Measurements from ENCODE around the gene CHMP4B.

The CHMP4B gene

GRCh38 chr20:33866398-33867100 lies 55.4 kb downstream of the CHMP4B start:
- no peak for ATAC-seq

- ATAC-seq, result no peak
Measured at GRCh38 chr20:33868042-33868441, 56.9 kb downstream of the CHMP4B start.

GRCh38 chr20:33868595-33868994 lies 57.4 kb downstream of the CHMP4B start:
- no peak for ATAC-seq

- ATAC-seq, result no peak
Measured at GRCh38 chr20:33869283-33869682, 58.1 kb downstream of the CHMP4B start.

- ATAC-seq, result no peak
Measured at GRCh38 chr20:33871362-33871761, 60.2 kb downstream of the CHMP4B start.

- no peak for ATAC-seq
Measured at GRCh38 chr20:33874129-33874528, 63.0 kb downstream of the CHMP4B start.

GRCh38 chr20:33875055-33875454 lies 63.9 kb downstream of the CHMP4B start:
- ATAC-seq, result no peak

GRCh38 chr20:33875534-33876026 lies 64.4 kb downstream of the CHMP4B start:
- no peak for ATAC-seq

- ATAC-seq, result no peak
Measured at GRCh38 chr20:33878583-33878982, 67.4 kb downstream of the CHMP4B start.

GRCh38 chr20:33880396-33880795 lies 69.2 kb downstream of the CHMP4B start:
- no peak for ATAC-seq

- no peak for ATAC-seq
Measured at GRCh38 chr20:33881989-33882388, 70.8 kb downstream of the CHMP4B start.

- no peak for ATAC-seq
Measured at GRCh38 chr20:33882481-33882880, 71.3 kb downstream of the CHMP4B start.

- ATAC-seq, result peak; percentile 41 to 48
Measured at GRCh38 chr20:33883164-33883563, 72.0 kb downstream of the CHMP4B start.

- ATAC-seq, result no peak
Measured at GRCh38 chr20:33884633-33885032, 73.5 kb downstream of the CHMP4B start.

GRCh38 chr20:33889312-33889711 lies 78.2 kb downstream of the CHMP4B start:
- ATAC-seq, result no peak

GRCh38 chr20:33890557-33890956 lies 79.4 kb downstream of the CHMP4B start:
- no peak for ATAC-seq

- ATAC-seq, result no peak
Measured at GRCh38 chr20:33893314-33893713, 82.2 kb downstream of the CHMP4B start.

GRCh38 chr20:33894798-33895197 lies 83.7 kb downstream of the CHMP4B start:
- ATAC-seq, result no peak

GRCh38 chr20:33896509-33896908 lies 85.4 kb downstream of the CHMP4B start:
- ATAC-seq, result no peak

- no peak for ATAC-seq
Measured at GRCh38 chr20:33897313-33897912, 86.3 kb downstream of the CHMP4B start.

- ATAC-seq, result no peak
Measured at GRCh38 chr20:33899106-33899505, 88.0 kb downstream of the CHMP4B start.

- no peak for ATAC-seq
Measured at GRCh38 chr20:33900521-33901131, 89.5 kb downstream of the CHMP4B start.

GRCh38 chr20:33901132-33901523 lies 90.0 kb downstream of the CHMP4B start:
- no peak for ATAC-seq

- no peak for ATAC-seq
Measured at GRCh38 chr20:33902011-33902410, 90.9 kb downstream of the CHMP4B start.

Measured in activated CD4-positive, CD25-positive, alpha-beta regulatory T cell treated with anti-CD3 and anti-CD28 coated beads, Interleukin-2, amount 50 U/mL, for 24 hours (primary cell).